Measurements from ENCODE around the gene FARS2. TPM values are rescaled to one million over a fixed set of nuclear protein-coding genes. Genes with fewer than 3 reads are reported as not detected.

The FARS2 gene
- total RNA-seq, 1 experiment from 2014 or later = 15.0 TPM

- TF ChIP-seq AR (CRISPR knock-in tag; IDR thresholded peaks at IDR 0.05) (no peak), ZSCAN18 (CRISPR knock-in tag; IDR thresholded peaks at IDR 0.05) (no peak), ZBTB21 (CRISPR knock-in tag; IDR thresholded peaks at IDR 0.05; ENCODE audit: borderline replicate concordance) (no peak), ZNF317 (CRISPR knock-in tag; IDR thresholded peaks at IDR 0.05; ENCODE audit: borderline replicate concordance, low read depth) (no peak), IRF2 (CRISPR knock-in tag; IDR thresholded peaks at IDR 0.05; ENCODE audit: borderline replicate concordance, low read depth) (no peak), GRHL2 (CRISPR knock-in tag; IDR thresholded peaks at IDR 0.05; ENCODE audit: insufficient replicate concordance, severe bottlenecking) (no peak)
Measured at GRCh38 chr6:5427586-5427985, 166.3 kb downstream of the FARS2 start (continued).

- Mint-ChIP-seq H3K27ac (no peak overlapping the region), H3K36me3 (peaks cover 10% of the 10 kb centered on the region; the same call in 1 of the 2 replicates), H3K9me3 (0 out of 2 replicates have a peak, but pooled peaks cover 7% of the 10 kb centered on the region), H3K4me3 (no peak overlapping the region), H3K27me3 (ENCODE audit: low read depth) (no peaks in the 10 kb centered on the region), H3K4me1 (peaks cover 44% of the 10 kb centered on the region)
- CTCF ChIA-PET = interaction anchor here (0.9 kb wide), 1 partner anchor 11 kb away, joined by 3 read pairs; no protein-coding TSS in a partner anchor
- no peak for DNase-seq (ENCODE audit: low spot score)
- POLR2A ChIA-PET = no interaction called here
- no peak for ATAC-seq
- TF ChIP-seq ZNF219 (CRISPR knock-in tag; IDR thresholded peaks at IDR 0.05; ENCODE audit: borderline replicate concordance) (no peak), FOXP4 (CRISPR knock-in tag; IDR thresholded peaks at IDR 0.05) (no peak), EMX1 (CRISPR knock-in tag; IDR thresholded peaks at IDR 0.05) (no peak), ATF6 (CRISPR knock-in tag; IDR thresholded peaks at IDR 0.05) (no peak), ZNF532 (CRISPR knock-in tag; IDR thresholded peaks at IDR 0.05; ENCODE audit: borderline replicate concordance) (no peak), MXD4 (CRISPR knock-in tag; IDR thresholded peaks at IDR 0.05; ENCODE audit: borderline replicate concordance) (no peak), ERG (CRISPR knock-in tag; IDR thresholded peaks at IDR 0.05) (no peak), PRRX2 (CRISPR knock-in tag; IDR thresholded peaks at IDR 0.05) (no peak), NFE2L1 (CRISPR knock-in tag; IDR thresholded peaks at IDR 0.05) (no peak), ZNF263 (CRISPR knock-in tag; IDR thresholded peaks at IDR 0.05; ENCODE audit: low read depth) (no peak), ESRRA (CRISPR knock-in tag; IDR thresholded peaks at IDR 0.05; ENCODE audit: borderline replicate concordance) (no peak), SOX15 (CRISPR knock-in tag; IDR thresholded peaks at IDR 0.05) (no peak), IRF2 (CRISPR knock-in tag; IDR thresholded peaks at IDR 0.05; ENCODE audit: borderline replicate concordance, low read depth) (no peak), ZNF232 (CRISPR knock-in tag; IDR thresholded peaks at IDR 0.05) (no peak), MYBL2 (CRISPR knock-in tag; IDR thresholded peaks at IDR 0.05) (no peak), ZMAT4 (CRISPR knock-in tag; IDR thresholded peaks at IDR 0.05) (no peak), ETV6 (CRISPR knock-in tag; IDR thresholded peaks at IDR 0.05) (no peak), GTF2I (CRISPR knock-in tag; conservative IDR thresholded peaks at IDR 0.05) (no peak)
Measured at GRCh38 chr6:5433324-5433723, 172.0 kb downstream of the FARS2 start.

All from WTC11 (cell line).